HEK293T (cell line): ENCODE measurements around the gene SYNE4.

Experiments
- BHLHE40 ChIP-seq: fragments of 450-650 bp; IDR thresholded peaks from 2 replicates; pipeline ENCODE4 v1.6.1; 2016; ENCODE audit warnings: mild to moderate bottlenecking, moderate library complexity, borderline replicate concordance
- ELF4 ChIP-seq: fragments of 450-650 bp; IDR thresholded peaks from 2 replicates; pipeline ENCODE4 v1.6.1; 2017; ENCODE audit warnings: antibody characterized with exemption
- FOXA1 ChIP-seq: fragments of 450-650 bp; IDR thresholded peaks from 2 replicates; pipeline ENCODE4 v1.6.1; 2016; ENCODE audit warnings: mild to moderate bottlenecking
- FOXK2 ChIP-seq: fragments of 450-650 bp; IDR thresholded peaks from 2 replicates; pipeline ENCODE4 v1.6.1; 2016; ENCODE audit warnings: mild to moderate bottlenecking
- FOXM1 ChIP-seq: fragments of 450-650 bp; IDR thresholded peaks from 2 replicates; pipeline ENCODE4 v1.6.1; 2017; ENCODE audit warnings: mild to moderate bottlenecking, borderline replicate concordance
- HDGF ChIP-seq: fragments of 450-650 bp; IDR thresholded peaks from 2 replicates; pipeline ENCODE4 v1.6.1; 2017; ENCODE audit warnings: antibody characterized with exemption, borderline replicate concordance
- L3MBTL2 ChIP-seq: fragments of 450-650 bp; conservative IDR thresholded peaks from 2 replicates; pipeline ENCODE4 v1.6.1; 2016; ENCODE audit warnings: mild to moderate bottlenecking
- SUZ12 ChIP-seq: fragments of 450-650 bp; IDR thresholded peaks from 2 replicates; pipeline ENCODE4 v1.6.1; 2016; ENCODE audit warnings: mild to moderate bottlenecking
- TARDBP ChIP-seq: fragments of 450-650 bp; IDR thresholded peaks from 2 replicates; pipeline ENCODE4 v1.6.1; 2016
- ZNF384 ChIP-seq: fragments of 450-650 bp; IDR thresholded peaks from 2 replicates; pipeline ENCODE4 v1.6.1; 2016
- TF ChIP-seq, protein P1 (sequence below): fragments of 450-650 bp; IDR thresholded peaks from 2 replicates; pipeline ENCODE4 v1.6.1; 2016

DNA sequence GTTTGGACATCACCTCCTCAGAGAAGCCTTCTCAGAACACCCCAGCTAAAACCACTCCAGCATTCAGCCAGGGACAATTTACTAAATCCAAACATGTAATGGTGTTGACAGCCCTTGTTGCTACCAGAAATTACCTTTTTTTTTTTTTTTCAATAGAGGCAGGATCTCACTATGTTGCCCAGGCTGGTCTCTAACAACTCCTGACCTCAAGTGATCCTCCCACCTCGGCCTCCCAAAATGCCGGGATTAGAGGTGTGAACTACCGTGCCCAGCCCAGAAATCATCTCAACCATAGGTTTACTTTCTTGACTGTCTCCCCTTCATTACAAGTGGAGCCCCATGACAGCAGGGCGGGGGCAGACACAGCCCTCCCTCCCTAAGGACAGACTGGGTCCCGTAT, 14.8 kb upstream of the SYNE4 start:
- TF ChIP-seq ELF4, result no peak
- no peak for TF ChIP-seq L3MBTL2
- no peak for TF ChIP-seq TARDBP
- TF ChIP-seq FOXK2, result no peak
- TF ChIP-seq, protein P1, sequence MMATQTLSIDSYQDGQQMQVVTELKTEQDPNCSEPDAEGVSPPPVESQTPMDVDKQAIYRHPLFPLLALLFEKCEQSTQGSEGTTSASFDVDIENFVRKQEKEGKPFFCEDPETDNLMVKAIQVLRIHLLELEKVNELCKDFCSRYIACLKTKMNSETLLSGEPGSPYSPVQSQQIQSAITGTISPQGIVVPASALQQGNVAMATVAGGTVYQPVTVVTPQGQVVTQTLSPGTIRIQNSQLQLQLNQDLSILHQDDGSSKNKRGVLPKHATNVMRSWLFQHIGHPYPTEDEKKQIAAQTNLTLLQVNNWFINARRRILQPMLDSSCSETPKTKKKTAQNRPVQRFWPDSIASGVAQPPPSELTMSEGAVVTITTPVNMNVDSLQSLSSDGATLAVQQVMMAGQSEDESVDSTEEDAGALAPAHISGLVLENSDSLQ, result no peak
- TF ChIP-seq HDGF, result no peak
- TF ChIP-seq ZNF384, result no peak
- TF ChIP-seq BHLHE40, result no peak
- TF ChIP-seq FOXA1, result no peak
- no peak for TF ChIP-seq FOXM1
- no peak for TF ChIP-seq SUZ12
